GM10266 (cell line): ENCODE data around the gene BIN1.

Experiments
- DNase-seq: peaks from one replicate; pipeline ENCODE4 v3.0.0; 2012; ENCODE audit errors: extremely low spot score
- TF ChIP-seq, protein P1 (sequence below): IDR thresholded peaks from 2 replicates; pipeline ENCODE4 v1.5.1; 2012; ENCODE audit warnings: mild to moderate bottlenecking, low read depth; ENCODE audit not compliant: control insufficient read depth, insufficient read depth; ENCODE audit errors: missing control alignments

The BIN1 gene

GRCh38 chr2:127083819-127084503 lies 23.0 kb downstream of the BIN1 start:
- TF ChIP-seq, protein P1, sequence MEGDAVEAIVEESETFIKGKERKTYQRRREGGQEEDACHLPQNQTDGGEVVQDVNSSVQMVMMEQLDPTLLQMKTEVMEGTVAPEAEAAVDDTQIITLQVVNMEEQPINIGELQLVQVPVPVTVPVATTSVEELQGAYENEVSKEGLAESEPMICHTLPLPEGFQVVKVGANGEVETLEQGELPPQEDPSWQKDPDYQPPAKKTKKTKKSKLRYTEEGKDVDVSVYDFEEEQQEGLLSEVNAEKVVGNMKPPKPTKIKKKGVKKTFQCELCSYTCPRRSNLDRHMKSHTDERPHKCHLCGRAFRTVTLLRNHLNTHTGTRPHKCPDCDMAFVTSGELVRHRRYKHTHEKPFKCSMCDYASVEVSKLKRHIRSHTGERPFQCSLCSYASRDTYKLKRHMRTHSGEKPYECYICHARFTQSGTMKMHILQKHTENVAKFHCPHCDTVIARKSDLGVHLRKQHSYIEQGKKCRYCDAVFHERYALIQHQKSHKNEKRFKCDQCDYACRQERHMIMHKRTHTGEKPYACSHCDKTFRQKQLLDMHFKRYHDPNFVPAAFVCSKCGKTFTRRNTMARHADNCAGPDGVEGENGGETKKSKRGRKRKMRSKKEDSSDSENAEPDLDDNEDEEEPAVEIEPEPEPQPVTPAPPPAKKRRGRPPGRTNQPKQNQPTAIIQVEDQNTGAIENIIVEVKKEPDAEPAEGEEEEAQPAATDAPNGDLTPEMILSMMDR = no peak
- DNase-seq = no peak

DNA sequence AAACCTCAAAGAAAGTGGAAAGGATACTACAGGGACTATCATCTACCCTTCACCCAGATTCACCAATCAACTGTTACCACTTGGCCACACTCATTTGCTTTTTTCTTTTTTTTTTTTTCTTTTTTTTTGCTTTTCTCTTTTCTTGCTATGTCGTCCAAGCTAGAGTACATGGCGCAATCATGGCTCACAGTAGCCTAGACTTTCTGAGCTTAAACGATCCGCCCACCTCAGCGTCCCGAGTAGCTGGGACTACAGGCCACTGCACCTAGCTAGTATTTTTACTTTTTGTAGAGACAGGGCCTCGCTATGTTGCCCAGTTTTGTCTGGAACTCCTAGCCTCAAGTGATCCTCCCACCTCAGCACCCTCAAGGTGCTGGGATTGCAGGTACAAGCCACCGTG lies 24.0 kb downstream of the BIN1 start:
- DNase-seq = no peak
- TF ChIP-seq, protein P1 = no peak

- DNase-seq = peak; percentile 73
- TF ChIP-seq, protein P1 = no peak
These were observed 24.9 kb downstream of the BIN1 start for GRCh38 chr2:127081826-127082633.

- no peak for DNase-seq
- TF ChIP-seq, protein P1 = no peak
These were observed 25.8 kb downstream of the BIN1 start for GRCh38 chr2:127080938-127081755.

DNA sequence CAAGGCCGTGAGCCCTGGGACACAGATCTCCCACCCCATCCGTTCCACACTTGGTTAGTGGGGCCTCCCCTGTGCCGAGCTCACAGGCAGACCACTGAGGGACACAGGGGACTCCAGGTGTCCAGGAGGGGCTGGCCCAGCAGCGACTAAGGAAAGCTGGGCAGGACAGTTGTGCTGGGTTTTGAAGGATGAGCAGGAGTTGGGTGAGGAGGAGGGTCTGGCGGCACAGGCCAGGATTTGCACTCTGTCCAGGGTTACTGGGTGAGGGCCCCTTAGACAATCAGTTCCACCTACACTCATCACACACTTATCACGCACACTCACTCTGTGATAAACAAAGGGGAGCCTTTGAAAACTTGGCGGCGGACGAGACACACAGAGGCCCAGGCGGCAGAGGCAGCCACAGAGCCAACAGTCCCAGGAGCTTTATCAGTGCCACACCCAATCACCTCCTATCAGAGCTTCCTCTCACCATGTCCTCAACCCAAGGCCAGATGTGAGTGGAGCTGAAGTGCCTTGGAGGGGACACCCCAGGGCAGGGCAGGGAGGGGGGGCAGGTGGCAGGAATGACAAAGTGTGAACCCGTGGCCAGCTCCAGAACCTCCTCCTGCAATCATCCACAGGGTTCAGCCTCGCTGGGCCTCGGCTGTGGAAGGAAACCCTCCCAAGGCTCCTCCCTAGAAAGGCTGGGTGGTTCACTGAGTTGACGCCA lies 26.6 kb downstream of the BIN1 start:
- no peak for DNase-seq
- TF ChIP-seq, protein P1 = no peak

DNA sequence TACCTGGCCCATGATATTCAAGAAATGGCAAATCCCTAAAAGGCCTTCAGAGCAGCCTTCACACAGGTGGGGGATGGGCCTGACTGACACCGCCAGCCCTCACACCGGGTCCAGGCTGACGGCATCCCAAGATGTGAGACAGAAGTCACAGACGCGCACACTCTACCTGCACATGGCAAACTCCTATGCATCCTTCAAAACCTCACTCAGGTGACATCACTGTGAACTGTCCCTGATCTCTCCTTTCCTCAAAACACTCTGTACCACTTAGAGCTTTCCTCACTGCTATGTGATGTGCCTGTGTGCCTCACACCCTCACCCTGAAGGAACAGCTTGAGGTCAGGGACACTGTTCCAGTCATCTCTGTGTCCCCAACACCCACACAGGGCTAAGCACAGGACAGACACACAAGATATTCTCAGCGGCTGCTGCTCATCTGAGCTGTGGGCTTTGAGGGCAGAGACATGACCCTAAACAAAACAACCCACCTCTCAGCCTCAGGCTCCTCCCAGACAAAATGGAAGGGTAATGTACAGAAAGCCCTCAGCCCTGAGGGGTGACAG lies 27.5 kb downstream of the BIN1 start:
- TF ChIP-seq, protein P1 = no peak
- no peak for DNase-seq
